GM12801 (cell line): ENCODE data around the gene GMDS.

Experiments
- TF ChIP-seq, protein P1 (sequence below): IDR thresholded peaks from one replicate; pipeline ENCODE4 v1.5.1; 2011; ENCODE audit warnings: control low read depth; ENCODE audit not compliant: insufficient read length; ENCODE audit errors: extremely low read depth

The GMDS gene

DNA sequence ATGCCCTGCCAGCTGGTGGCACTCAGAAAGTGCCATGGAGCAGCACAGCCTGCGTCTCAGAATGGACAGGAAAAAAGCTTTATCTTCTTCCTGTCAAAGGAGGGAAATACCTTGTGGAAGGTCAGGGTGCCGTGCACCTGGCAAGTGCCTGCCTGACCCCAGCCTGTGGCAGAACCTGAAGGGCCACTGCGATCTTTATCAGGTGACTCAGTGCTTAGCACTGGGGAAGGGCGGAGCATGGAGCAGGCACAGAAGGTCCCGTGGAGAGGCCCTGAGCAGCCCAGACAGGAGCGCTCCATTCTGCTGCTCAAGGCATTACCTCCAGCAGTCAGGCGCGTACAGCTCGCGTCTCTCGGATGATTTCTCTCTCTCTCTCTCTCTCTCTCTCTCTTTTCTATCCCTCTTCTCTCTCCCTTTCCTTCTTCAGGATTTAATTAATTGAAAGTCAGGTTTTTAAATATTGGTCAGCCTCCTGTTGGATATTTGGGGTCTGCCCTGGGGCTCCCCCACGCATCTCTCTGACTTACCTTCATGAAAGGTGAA lies 604.0 kb downstream of the GMDS start:
- TF ChIP-seq, protein P1, sequence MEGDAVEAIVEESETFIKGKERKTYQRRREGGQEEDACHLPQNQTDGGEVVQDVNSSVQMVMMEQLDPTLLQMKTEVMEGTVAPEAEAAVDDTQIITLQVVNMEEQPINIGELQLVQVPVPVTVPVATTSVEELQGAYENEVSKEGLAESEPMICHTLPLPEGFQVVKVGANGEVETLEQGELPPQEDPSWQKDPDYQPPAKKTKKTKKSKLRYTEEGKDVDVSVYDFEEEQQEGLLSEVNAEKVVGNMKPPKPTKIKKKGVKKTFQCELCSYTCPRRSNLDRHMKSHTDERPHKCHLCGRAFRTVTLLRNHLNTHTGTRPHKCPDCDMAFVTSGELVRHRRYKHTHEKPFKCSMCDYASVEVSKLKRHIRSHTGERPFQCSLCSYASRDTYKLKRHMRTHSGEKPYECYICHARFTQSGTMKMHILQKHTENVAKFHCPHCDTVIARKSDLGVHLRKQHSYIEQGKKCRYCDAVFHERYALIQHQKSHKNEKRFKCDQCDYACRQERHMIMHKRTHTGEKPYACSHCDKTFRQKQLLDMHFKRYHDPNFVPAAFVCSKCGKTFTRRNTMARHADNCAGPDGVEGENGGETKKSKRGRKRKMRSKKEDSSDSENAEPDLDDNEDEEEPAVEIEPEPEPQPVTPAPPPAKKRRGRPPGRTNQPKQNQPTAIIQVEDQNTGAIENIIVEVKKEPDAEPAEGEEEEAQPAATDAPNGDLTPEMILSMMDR, result no peak

DNA sequence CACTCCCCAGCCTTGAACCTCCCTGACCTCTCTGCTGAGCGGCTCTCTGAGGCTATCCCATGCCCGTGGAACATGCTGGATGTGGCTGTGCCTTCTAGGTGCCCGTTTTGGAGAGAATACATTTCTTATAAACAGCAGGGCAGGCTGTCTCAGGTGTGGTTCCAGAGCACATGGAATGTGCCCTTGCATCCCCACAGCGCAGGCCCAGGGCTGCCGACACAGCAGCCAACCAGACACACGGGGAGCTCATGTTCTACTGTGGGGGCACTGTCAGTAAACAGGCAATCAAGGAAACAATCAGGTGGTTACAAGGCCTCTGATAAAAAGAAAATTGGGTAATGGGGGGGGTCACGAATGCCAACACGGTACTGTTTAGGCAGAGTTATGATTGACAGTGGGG lies 604.9 kb downstream of the GMDS start:
- TF ChIP-seq, protein P1, result no peak

DNA sequence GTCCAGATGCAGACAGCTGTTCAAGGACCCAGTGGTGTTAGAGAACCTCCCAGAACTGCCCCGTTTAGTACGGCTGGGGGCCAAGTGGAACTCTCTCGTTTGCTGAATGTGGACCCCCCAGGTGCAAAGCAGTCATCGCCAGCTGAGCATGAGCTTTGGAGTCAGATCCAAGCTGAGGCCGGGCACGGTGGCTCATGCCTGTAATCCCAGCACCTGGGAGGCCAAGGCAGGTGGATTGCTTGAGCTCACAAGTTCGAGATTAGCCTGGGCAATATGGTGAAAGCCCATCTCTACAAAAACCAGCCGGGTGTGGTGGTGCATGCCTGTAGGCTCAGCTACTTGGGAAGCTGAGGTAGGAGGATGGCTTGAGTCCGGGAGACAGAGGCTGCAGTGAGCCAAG lies 606.0 kb downstream of the GMDS start:
- TF ChIP-seq, protein P1, result no peak

DNA sequence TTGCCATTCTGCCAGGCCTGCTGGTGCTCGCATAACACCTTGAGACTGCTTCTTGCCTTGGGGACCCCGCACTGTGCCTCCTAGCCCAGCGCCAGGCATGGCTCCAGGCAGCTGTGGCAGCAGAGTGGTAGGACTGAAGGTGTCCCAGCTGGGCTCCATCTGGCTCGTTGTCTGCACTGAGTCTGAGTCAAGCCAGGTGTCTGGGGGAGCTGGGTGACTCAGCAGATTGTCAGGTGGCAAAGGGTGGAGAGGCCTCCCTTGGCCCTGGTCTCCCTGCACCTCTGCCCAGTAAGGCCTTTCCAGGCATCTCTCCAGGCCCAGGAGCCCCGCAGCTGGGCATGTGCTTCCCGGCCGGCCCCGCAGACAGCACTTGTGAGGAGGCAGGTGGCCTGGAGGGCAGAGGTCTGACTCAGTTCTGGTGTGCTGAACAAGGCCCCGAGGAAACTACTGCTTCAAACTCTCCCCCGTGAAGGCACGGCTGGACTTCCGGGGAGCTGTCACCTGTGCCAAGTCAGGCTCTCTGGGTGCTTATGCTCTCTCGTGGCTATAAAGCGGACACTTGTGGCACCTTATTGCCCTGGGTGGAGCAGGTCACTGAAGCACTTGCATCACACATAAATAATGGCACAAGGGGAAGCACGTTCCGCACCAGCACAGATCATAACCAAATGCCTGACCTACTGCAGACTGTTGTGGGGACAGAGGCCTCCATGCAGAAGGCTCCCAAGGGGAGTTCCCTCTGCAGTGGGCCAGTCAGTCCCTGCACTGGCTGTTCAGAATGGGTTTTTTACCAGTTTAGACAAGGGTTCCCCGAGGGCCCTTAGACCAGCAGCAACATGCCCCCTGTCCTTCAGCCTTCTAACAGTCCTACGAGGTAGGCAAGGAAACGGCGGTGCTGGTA lies 608.2 kb downstream of the GMDS start:
- TF ChIP-seq, protein P1, result no peak

DNA sequence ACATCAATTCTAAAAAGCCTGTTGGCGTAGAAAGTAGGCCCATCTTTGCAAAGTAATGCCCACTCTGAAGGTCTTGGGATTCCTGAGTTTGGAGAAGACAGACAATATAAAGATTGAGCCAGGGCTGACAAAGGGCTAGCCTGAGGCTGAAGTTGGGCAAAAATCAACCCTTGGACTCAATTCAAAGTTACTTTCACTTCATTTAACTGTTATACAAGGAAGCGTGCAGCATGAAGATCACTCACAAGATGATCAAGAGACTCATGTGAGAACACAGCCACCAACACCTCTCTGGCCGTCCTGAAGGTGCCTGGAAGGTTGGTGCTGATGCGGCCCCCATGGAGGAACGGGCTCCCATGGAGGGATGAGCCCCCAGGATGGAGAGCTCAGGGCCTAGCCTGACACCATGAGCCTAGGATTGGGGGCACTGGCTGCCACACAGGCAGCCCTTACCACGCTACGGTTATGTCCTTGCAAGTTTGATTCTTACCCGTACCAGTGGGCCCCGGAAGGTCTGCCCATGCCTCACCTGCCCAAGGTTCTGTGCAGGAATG lies 609.1 kb downstream of the GMDS start:
- TF ChIP-seq, protein P1, result no peak

DNA sequence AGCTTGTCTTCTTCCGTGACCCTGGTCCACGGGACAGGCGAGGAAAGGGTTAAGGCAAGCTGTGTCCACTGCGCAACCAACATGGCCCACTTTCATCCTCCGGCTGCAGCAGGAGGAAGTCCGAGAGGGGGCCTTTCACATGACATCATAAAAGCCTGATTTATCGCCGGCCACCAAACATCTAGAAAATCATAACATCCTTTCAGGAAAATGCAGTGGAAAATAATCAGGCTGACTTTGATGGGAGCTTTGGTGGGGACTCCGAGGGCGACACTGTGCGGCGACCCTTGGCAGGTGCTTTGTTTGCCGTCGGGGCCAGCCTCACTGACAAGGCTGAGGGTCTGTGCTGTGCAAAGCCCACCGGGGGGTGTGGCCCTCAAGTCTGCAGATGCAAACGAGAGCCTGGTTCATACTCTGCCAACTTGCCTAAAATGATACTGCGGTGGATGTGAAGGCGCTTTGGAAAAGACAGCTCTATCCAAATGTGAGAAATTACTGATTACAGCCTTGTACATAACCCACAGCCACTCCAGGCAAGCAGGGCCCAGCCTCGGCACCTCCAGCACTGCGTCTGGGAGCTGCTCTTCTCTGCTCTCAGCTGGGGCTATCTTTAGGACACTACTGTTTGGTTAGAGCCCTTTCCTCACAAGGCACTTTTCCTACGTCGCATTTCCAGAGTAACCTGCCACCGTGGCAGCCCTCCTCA lies 609.9 kb downstream of the GMDS start:
- TF ChIP-seq, protein P1, result no peak

DNA sequence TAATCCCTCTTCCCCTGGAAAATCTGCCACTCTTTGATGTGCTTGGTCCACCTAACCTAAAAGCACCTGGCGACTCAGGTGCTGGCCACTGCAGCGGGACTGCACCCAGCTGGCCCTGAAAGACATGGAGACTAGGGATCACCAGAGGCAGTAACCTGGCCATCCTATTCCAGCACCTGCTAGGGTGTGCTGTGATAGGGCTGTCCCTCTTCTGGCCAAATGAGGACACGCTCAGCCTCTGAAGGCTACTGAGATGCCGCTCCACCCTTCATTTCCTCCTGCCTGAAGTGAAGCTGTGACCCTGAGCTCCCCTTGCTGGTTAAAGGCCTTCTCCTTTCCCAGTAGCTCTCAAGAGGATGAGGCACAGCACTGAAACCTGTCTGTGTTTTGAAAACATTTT lies 611.3 kb downstream of the GMDS start:
- TF ChIP-seq, protein P1, result no peak
